Colonic mucosa (tissue), 4 donors: Measurements from ENCODE around the gene RBM11. TPM values are rescaled to one million over a fixed set of nuclear protein-coding genes. Genes with fewer than 3 reads are reported as not detected.

Experiments
- DNase-seq: peaks from one replicate; pipeline ENCODE4 v3.0.0-alpha.2; 2020
- H3K27ac ChIP-seq: fragments of 200-600 bp; one replicate; pipeline ENCODE4 v1.8.0; 2021
- H3K27me3 ChIP-seq: fragments of 200-600 bp; one replicate; pipeline ENCODE4 v1.8.0; 2021
- H3K36me3 ChIP-seq: fragments of 200-600 bp; one replicate; pipeline ENCODE4 v1.8.0; 2021
- H3K4me1 ChIP-seq: fragments of 200-600 bp; one replicate; pipeline ENCODE4 v1.8.0; 2021; ENCODE audit warnings: mild to moderate bottlenecking
- H3K4me3 ChIP-seq: fragments of 200-600 bp; one replicate; pipeline ENCODE4 v1.8.0; 2021
- H3K9ac ChIP-seq, 2 donors: one replicate each; pipeline ENCODE4 v1.7.0; 2013; ENCODE audit warnings: control low read depth in 2 of 2, low read depth in 2 of 2, low read length in 2 of 2
- H3K9me3 ChIP-seq: fragments of 200-600 bp; one replicate; pipeline ENCODE4 v1.8.0; 2021
- intact Hi-C: fragments of 100-400 bp; cut with DNase I; formaldehyde crosslinking; loops from one replicate; pipeline ENCODE4 v1.14.1; 2022
- total RNA-seq, 2 donors: library from RNA; stranded (reverse); fragmentation: NEBNext Ultra II Directional in 1 of 2; extraction: Animal tissue kit (Norgen Biotek cat#: 25700) in 1 of 2; gene quantifications; one replicate each; pipeline ENCODE4 v1.2.1, GENCODE V29; 2021
- TF ChIP-seq, protein P1 (sequence below): fragments of 200-600 bp; IDR thresholded peaks from one replicate; pipeline ENCODE4 v1.8.0; 2022; ENCODE audit warnings: antibody characterized with exemption, mild to moderate bottlenecking
- donor health status: healthy.
- donor health status: DM: no; HTN: no; CAD: no.
- donor health status: DM: no; HTN: no; CAD: no.

The RBM11 gene
- total RNA-seq, 2 donors from 2014 or later, result 0.69 to 1.3 TPM

GRCh38 chr21:14270631-14271030, 54.7 kb downstream of the RBM11 start:
- no peak overlapping the region for H3K9ac ChIP-seq
- TF ChIP-seq, protein P1, sequence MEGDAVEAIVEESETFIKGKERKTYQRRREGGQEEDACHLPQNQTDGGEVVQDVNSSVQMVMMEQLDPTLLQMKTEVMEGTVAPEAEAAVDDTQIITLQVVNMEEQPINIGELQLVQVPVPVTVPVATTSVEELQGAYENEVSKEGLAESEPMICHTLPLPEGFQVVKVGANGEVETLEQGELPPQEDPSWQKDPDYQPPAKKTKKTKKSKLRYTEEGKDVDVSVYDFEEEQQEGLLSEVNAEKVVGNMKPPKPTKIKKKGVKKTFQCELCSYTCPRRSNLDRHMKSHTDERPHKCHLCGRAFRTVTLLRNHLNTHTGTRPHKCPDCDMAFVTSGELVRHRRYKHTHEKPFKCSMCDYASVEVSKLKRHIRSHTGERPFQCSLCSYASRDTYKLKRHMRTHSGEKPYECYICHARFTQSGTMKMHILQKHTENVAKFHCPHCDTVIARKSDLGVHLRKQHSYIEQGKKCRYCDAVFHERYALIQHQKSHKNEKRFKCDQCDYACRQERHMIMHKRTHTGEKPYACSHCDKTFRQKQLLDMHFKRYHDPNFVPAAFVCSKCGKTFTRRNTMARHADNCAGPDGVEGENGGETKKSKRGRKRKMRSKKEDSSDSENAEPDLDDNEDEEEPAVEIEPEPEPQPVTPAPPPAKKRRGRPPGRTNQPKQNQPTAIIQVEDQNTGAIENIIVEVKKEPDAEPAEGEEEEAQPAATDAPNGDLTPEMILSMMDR, result no peak
- H3K36me3 ChIP-seq, result no peaks in the 10 kb centered on the region
- H3K9me3 ChIP-seq, result no peaks in the 10 kb centered on the region
- H3K4me1 ChIP-seq, result no peaks in the 10 kb centered on the region
- no peak overlapping the region for H3K27ac ChIP-seq
- intact Hi-C loops, result no loop called here
- peak; percentile 41 for DNase-seq
- H3K4me3 ChIP-seq, result no peak overlapping the region
- H3K27me3 ChIP-seq, result no peaks in the 10 kb centered on the region

- H3K27me3 ChIP-seq, result no peaks in the 10 kb centered on the region
- TF ChIP-seq, protein P1, result no peak
- no peaks in the 10 kb centered on the region for H3K4me1 ChIP-seq
- no peak overlapping the region for H3K9ac ChIP-seq
- H3K9me3 ChIP-seq, result no peaks in the 10 kb centered on the region
- no peak overlapping the region for H3K27ac ChIP-seq
- intact Hi-C loops, result no loop called here
- no peak overlapping the region for H3K4me3 ChIP-seq
- no peak for DNase-seq
- no peaks in the 10 kb centered on the region for H3K36me3 ChIP-seq
These were observed 55.1 kb downstream of the RBM11 start for GRCh38 chr21:14271053-14271452.

- Histone ChIP-seq H3K9me3 (no peaks in the 10 kb centered on the region), H3K4me1 (no peaks in the 10 kb centered on the region), H3K9ac (no peak overlapping the region), H3K4me3 (no peak overlapping the region), H3K27me3 (no peaks in the 10 kb centered on the region), H3K27ac (no peak overlapping the region), H3K36me3 (no peaks in the 10 kb centered on the region)
- no peak for DNase-seq
- intact Hi-C loops, result no loop called here
- TF ChIP-seq, protein P1, result no peak
These were observed 55.7 kb downstream of the RBM11 start for GRCh38 chr21:14271641-14272040.

GRCh38 chr21:14273736-14274538, 58.0 kb downstream of the RBM11 start:
- peak overlapping the region; percentile 60 for H3K27ac ChIP-seq
- intact Hi-C loops, result no loop called here
- DNase-seq, result peak; percentile 97
- H3K27me3 ChIP-seq, result no peaks in the 10 kb centered on the region
- H3K9me3 ChIP-seq, result no peaks in the 10 kb centered on the region
- H3K4me3 ChIP-seq, result peak overlapping the region; percentile 31
- peak overlapping the region; percentile 36 to 38 for H3K9ac ChIP-seq
- H3K4me1 ChIP-seq, result no peaks in the 10 kb centered on the region
- no peaks in the 10 kb centered on the region for H3K36me3 ChIP-seq
- TF ChIP-seq, protein P1, result no peak

GRCh38 chr21:14275702-14276205, 59.8 kb downstream of the RBM11 start:
- H3K27ac ChIP-seq, result no peak overlapping the region

More at GRCh38 chr21:14275702-14276205, 59.8 kb downstream of the RBM11 start:
- DNase-seq, result no peak
- no peaks in the 10 kb centered on the region for H3K9me3 ChIP-seq
- intact Hi-C loops, result no loop called here
- TF ChIP-seq, protein P1, result no peak
- no peaks in the 10 kb centered on the region for H3K4me1 ChIP-seq
- H3K9ac ChIP-seq, result no peak overlapping the region
- no peaks in the 10 kb centered on the region for H3K36me3 ChIP-seq
- H3K27me3 ChIP-seq, result no peaks in the 10 kb centered on the region
- no peak overlapping the region for H3K4me3 ChIP-seq

Other genes starting within 250 kb of the RBM11 start
- not detected for gene LIPI, start 5.2 kb upstream of the RBM11 start, total RNA-seq
- gene HSPA13, start 167.0 kb downstream of the RBM11 start, total RNA-seq, result 10 to 100 TPM; 13.2 to 26.2 TPM